Measurements from ENCODE around the gene UBXN6.

UBXN6 gene

DNA sequence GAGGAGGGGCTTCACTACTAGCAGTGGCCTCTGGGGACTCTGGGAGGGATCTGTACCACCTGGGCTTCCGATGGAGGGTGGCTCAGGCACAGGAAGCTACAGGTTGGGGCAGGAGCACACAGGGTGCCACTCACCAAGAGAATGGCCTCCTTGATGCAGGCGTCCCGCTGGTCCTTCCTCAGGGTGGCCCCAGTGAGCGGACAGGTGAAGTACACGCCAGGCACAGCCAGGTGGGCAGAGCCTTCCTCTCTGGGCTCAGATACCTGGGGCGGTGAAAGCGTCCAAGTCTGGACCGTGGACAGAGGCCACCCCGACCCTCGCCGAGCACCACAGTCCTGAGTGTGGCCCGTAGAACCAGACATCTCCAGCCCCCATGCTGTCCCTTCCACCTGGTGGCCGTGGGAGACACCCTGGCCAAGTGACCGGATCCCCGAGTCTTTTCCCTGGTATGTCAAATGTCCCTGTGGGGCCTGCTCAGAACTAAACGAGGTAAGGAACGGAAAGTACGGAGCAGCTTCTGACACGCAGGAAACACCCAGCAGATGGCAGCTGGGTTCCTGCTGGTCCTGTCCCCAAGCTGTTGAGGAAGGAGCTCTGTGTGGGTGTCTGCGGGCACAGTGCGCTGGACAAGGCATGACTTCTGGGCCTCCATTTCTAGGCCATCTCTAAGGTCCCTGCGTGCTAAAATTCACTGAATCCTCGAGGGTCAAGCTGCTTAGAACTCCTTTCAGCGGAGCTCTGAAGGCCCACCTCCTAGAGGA is 5.2 kb downstream of the UBXN6 start:
- TF ChIP-seq, protein P1, sequence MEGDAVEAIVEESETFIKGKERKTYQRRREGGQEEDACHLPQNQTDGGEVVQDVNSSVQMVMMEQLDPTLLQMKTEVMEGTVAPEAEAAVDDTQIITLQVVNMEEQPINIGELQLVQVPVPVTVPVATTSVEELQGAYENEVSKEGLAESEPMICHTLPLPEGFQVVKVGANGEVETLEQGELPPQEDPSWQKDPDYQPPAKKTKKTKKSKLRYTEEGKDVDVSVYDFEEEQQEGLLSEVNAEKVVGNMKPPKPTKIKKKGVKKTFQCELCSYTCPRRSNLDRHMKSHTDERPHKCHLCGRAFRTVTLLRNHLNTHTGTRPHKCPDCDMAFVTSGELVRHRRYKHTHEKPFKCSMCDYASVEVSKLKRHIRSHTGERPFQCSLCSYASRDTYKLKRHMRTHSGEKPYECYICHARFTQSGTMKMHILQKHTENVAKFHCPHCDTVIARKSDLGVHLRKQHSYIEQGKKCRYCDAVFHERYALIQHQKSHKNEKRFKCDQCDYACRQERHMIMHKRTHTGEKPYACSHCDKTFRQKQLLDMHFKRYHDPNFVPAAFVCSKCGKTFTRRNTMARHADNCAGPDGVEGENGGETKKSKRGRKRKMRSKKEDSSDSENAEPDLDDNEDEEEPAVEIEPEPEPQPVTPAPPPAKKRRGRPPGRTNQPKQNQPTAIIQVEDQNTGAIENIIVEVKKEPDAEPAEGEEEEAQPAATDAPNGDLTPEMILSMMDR (IDR thresholded peaks at IDR 0.05), result no peak

DNA sequence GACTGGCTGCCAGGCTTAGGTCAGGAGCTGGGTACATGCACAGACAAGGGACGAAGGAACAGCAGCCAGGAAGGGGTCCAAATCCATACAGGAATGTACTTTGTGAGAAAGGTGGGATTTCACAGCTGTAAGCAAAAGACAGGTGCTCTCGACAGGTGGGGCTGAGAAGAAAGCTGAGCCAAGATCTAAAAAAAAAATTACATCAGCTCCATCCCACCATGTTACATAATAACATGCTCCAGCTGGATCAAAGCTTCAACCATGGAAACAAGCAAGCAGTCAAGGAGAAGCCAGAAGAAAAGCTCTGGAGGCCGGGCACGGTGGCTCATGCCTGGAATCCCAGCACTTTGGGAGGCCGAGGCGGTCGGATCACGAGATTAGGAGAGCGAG is 8.0 kb downstream of the UBXN6 start:
- TF ChIP-seq, protein P1 (IDR thresholded peaks at IDR 0.05), result no peak

DNA sequence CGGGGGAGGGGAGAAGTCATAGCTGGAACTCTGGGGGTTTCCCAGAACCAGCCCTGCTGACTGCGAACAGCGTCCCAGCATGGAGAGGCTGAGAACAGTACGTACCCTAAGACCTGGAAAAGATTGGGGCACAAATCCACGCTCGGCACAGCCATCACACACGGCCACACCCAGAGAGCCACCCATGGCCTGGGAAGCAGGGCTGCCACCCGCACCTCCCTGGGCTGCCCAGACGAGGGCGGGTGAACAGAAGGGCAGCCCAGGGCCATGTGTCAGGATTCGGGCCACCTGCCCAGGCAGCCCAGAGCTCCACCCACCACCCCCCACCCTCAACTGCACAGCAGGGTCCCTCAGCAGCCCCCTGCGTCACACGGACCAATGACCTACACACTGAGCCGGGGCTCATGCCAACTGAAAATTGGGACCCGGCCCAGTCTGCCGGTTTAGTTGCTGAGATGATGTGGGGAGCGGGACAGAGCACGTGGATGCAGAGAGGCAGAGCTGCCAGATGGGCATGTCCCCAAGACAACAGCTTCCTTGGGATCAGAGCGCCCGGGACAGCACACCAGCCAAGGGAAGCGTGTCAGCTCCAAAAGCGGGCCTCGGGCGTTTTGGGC is 8.5 kb downstream of the UBXN6 start:
- TF ChIP-seq, protein P1 (IDR thresholded peaks at IDR 0.05), result peak; percentile 15; the same call in 1 of the 2 replicates

DNA sequence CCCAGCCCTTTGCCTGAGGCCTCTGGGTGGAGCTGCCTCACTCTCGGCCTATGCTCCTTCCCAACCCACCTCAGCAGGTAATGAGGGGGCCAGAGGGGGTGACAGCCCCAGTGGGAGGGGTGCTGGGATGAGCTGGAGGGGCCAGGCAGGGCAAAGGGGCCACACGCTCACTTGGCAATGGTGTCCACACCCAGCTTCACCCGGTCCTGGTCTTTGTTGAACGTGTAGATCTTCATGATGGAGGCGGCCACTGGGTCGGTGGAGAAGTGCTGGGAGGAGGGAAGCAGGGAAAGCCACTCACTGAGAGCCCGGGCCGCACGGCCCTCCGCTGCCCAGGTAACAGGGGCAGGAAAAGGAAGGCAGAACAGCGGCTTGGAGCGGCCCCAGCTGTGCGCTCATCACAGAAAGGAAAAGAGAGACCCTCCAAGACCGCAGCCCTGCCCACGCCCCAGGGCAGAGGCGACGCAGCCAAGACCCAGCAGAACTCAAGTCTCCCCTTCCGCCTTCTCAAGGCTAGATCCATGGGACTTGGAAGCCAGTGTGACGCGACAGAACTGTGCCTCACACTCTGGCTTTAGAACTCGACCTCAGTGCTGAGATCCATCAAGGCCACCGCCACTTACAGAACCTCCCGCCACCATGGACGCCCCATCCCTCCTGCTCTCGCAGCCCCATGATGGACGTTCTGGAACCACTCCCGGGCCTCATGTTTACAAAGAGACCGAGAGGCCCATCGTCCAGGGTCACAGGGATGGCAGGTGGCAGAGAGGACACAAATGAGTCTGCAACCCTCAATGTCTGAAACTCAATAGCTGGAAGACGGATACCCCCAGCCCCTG is 9.2 kb downstream of the UBXN6 start:
- TF ChIP-seq, protein P1 (IDR thresholded peaks at IDR 0.05), result no peak

DNA sequence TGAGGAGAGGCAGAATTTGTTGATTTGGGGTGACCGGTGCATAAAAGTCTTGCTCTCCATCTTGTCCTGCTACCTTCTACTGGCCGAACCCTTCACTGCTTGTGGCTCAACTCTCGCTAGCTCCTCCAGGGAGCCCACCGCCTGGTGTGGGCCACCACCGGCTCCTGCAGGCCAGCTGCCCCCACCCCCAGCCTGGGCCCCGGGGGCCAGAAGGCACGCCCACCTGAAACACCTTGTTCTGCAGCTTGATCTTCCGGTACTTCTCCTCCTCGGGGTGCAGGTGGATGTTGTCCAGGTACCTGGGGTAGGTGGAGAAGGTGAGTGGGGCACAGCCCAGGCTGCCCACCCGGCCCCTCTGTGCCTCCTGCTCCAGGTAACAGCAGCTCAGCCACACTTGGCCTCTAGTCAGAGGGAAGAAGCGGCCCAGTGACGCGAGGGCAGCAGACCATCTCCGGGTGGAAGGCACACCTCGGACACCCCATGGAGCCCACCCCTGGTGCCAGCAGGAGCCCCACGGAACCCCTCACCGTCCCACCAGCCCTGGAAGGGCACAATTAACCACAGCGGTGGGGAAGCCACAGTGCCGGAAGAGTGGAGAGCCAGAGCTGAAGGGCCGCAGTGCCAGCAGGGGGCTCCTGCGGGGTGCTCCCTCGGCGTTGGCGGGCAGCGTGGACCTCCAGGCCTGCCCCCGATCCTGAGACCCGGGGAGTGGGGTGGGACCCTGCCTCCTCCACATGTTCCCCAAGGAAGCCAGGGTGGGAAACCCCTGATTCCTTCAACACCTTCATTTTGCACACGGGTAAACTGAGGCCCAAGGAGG is 10.1 kb downstream of the UBXN6 start:
- TF ChIP-seq, protein P1 (IDR thresholded peaks at IDR 0.05), result no peak

DNA sequence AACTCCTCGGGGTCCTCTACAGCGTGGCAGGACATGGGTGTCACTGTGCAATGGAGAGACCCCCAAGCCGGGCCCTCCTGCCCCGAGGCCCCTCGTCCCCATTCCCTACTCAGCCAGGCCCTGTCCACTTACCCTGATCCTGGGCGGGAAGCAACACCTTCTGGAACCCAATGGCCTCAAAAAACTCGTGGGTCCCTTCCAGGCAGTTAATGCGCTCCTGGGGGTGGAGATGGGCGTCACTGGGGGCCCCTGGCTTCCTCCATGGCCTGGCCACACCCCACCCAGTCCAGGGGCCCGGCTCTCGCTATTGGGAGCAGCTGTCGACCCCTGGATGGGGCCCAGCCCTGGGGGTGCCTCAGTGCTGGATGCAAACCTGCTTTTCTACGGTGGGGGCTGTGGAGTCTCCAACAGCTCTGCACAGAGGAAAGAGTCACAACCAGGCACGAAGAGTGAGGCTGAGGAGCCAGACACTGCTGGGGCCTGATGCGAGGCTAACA is 10.8 kb downstream of the UBXN6 start:
- TF ChIP-seq, protein P1 (IDR thresholded peaks at IDR 0.05), result no peak
